ENCODE measurements around the gene SEC31B. TPM values are rescaled to one million over a fixed set of nuclear protein-coding genes. Genes with fewer than 3 reads are reported as not detected.

Gene SEC31B
- total RNA-seq, 1 donor from 2014 or later = 2.4 TPM

DNA sequence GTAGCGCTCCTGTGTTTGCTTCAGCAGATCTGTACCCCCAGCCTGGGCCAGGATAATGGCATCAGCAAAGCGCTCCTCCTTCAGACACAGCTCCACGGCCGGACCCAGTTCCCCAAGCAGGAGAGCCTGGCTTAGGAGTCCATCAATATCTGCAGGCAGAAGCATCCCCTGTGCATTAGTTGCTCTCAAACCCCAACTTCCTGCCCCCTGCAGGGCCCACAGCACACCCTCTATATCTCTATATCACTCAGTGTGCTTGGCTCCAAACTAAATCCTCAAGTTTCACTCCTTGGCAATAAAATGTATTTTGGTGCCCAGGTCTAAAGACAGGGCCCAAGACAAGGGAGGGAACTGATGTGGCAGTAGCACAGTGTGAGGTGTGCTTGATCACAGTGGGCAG is 21.6 kb downstream of the SEC31B start:
- DNase-seq (ENCODE audit: low read depth, low spot score) = no peak

- no peak for DNase-seq (ENCODE audit: low read depth, low spot score)
Observed at GRCh38 chr10:100496567-100496966, 23.1 kb downstream of the SEC31B start.

DNA sequence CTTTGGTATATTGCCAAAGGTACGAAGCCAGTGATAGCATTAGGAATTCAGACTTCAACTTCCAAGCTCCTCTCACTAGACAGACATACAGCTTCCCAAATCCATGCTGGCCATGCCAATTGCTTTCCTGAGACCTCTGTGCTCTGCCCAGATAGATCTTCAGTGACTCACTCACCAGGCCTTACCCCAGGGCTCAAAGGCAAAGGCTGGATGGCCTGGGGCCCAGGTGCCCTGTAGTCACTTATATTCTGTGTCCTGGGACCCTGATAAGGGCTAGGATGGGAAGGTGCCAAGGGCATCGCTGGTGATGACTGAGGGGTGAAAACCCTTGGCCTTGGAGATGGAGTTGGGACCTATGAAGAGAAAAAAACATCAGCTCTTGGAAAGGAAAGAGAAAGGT is 29.1 kb downstream of the SEC31B start:
- no peak for DNase-seq (ENCODE audit: low read depth, low spot score)

GRCh38 chr10:100489396-100489795 is 30.3 kb downstream of the SEC31B start:
- DNase-seq (ENCODE audit: low read depth, low spot score) = no peak

DNA sequence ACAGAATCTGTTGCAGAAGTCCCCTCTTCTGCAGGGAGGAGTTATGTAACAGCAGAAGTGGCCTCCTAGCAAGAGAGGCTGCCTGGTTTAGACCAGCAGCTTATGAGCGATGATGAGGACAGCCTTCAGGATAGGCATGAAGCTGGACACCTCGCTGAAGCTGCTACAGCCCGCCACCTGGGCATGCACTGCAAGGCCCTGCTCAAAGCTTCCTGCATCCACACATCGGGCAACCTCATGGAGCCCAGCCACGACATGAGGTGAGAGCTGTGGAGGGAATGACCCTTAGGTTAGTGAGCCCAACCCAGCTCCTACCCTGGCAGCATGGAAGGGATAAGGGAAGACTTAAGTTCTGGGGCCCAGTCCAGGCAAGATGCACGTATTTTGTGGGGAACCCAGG is 32.1 kb downstream of the SEC31B start:
- no peak for DNase-seq (ENCODE audit: low read depth, low spot score)

DNA sequence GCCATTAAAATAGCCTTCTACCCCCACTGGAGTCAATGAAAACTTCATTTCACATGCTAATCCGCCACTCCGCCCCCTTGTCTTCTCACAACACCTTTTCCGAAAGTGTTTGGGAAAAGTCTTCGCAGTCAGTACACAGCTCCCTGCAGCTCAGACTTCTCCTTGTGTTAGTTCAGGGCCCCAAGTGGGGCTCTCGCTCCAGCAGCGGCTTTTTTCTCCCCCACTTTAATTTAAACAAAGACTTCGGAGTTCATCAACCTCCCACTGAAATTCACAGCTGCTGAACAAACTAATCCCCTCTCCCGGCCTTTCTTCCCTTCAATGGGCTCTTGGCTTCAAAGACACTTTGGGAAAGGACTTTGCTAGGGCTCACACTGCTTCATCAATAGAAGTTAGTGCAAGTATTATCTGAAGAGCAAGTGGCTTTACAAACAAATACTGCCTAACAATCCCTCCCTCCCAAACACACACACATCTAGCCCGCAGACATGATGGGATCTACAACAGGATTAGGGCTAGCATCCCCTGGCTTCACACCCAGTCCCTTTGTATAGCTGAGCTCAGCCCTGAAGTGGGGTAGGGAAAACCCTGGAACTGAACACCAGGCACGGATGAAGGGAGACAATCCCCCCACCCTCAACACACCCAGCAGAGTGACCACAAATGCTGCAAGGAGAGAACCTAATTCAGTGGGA is 33.7 kb downstream of the SEC31B start:
- DNase-seq (ENCODE audit: low read depth, low spot score) = no peak

DNA sequence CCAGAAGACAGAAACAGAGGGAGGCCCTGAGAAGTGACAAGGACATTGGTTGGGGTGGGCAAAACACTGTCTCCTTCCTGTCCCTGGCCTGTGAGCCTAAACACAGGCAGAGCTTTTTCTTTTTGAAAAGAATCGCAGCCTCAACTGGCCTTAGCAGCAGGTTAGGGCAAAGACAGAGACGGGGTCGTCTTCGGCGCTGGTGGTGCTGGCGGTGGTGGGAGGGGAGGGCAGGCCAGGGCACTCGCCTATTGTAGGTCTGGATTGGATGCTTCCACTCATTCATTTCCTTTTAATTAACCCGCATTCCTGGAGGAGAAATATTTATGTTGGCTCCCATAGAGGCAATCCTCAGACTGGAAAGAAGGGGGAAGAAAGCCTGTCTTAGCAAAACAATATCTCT is 34.3 kb downstream of the SEC31B start:
- no peak for DNase-seq (ENCODE audit: low read depth, low spot score)

GRCh38 chr10:100483876-100484666 is 35.6 kb downstream of the SEC31B start:
- DNase-seq (ENCODE audit: low read depth, low spot score) = no peak

- DNase-seq (ENCODE audit: low read depth, low spot score) = no peak
Observed at GRCh38 chr10:100482834-100483185, 36.9 kb downstream of the SEC31B start.

GRCh38 chr10:100482181-100482833 is 37.4 kb downstream of the SEC31B start:
- DNase-seq (ENCODE audit: low read depth, low spot score) = peak; percentile 30

DNA sequence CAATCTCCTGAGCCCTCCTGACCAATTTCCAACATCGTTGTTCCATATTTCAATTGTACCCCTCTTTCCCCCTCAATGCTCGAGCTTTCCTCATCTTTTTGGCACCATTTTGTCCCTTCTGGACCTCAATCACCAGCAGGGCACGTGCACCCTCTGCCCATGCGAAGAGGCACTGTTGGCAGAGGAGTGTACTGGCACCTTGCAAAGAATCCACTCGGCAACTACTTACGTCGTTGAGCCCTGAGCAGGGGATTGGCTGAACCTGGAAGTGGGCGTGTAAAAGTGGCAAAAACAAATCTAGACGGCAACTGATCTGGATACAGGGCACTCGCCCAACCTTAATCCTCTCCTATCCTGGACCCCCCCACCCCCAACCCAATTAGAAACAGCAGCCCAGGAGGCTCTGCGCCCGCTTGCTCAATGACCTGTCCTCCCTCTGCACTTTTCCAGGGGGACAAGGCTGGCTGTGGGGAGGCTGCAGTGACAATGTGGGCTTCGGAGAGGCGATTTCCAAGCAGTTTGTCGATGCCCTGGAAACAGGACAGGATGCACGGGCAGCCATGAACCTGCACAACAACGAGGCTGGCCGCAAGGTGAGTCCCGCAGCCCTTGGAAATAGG is 38.1 kb downstream of the SEC31B start:
- peak; percentile 53 for DNase-seq (ENCODE audit: low read depth, low spot score)

DNA sequence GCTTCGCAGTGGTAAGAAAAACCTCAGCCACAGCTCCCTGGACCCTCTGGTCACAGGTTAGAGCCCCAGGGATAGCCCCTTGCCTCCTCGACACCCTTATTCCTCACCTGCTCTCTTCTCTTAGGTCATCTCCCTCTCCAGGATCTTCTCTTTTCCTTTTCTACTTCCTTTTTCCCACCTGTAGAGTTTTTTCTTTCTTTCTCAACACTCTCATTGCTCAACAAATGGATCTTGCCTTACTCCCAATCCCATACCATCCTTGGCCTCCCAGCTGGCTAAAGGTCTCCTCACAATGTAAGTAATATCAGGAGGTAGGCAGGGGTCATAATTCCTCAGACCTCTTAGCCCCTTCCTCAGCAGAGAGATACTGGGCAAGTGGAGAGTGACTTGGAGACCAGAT is 39.7 kb downstream of the SEC31B start:
- DNase-seq (ENCODE audit: low read depth, low spot score) = no peak

DNA sequence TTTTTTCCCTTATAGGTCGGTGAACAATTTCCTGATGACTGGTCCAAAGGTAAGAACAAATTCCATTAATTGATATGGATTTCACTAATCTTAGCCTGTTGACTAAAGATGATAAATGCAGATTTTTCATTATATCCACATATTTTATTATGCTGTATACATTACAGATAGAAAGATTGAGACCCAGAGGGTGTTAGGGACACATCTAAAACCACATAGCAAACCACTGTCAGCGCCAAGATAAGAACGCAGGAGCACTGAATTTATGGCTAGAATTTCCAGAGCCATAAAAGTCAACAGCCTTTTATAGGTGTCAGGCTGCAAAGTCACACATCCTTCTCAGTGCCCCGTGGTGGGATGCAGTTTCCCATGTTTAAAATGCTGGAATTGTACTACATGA is 40.6 kb downstream of the SEC31B start:
- no peak for DNase-seq (ENCODE audit: low read depth, low spot score)

GRCh38 chr10:100477970-100478369 is 41.7 kb downstream of the SEC31B start:
- DNase-seq (ENCODE audit: low read depth, low spot score) = no peak

DNA sequence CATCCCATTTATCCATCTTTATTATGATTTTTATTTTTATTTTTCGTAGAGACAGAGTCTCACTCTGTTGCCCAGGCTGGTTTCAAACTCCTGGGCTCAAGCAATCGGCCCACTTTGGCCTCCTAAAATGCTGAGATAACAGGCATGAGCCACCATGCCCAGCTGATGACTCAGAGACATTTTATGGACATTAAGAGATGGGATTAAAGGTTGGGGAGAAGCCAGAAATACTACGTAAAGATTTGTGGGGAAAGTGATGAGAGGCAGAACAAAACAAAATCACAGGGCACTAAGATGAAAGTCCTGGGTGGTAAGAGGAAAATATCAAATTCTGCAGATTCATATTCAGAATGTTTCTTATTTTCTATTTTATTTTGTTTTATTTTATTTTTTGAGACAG is 49.3 kb downstream of the SEC31B start:
- no peak for DNase-seq (ENCODE audit: low read depth, low spot score)

- DNase-seq (ENCODE audit: low read depth, low spot score) = no peak
Observed at GRCh38 chr10:100469756-100470155, 49.9 kb downstream of the SEC31B start.

DNA sequence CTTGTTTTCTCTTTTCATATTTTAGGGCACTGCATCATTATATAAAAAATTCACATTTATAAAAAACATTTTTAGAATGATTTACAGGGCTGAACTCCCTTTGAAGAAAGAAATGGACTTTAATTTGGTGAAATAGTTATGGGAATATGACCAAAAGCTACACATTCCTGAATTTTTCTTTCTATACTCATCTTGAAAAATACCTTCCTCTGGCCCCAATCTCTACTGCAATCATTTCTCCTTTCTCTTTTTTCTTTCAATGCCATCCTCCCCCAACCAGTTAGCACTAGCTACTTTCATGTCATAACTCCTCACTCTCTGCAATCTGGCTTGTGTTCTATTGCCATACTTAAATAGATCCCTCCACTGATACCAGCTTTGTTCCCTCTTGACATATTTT is 50.7 kb downstream of the SEC31B start:
- DNase-seq (ENCODE audit: low read depth, low spot score) = no peak

- DNase-seq (ENCODE audit: low read depth, low spot score) = no peak
Observed at GRCh38 chr10:100468322-100468721, 51.3 kb downstream of the SEC31B start.

DNA sequence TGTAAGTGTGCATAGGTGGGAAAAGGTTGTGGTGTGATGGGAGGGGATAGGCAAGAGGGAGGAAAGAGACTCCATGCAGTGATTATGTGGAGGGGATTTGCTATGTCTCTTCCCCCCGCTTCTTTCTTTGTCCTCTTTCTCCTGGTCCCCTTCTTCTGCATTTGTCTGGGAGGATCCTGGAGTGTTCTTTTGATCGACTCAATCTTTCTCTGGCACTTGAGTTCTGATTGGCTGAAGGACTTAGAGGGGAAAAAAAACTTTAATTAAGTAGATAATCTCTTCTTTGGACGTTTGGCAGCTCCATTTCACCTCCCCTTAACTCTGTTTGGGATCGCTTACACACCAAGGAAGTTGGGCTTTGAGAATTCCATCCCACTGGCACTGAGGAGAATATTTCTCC is 57.0 kb downstream of the SEC31B start, which contains the start of gene WNT8B:
Gene WNT8B, plus strand, starts transcription at position 301 of the 400 bp plus-strand sequence. CDS start 160 bp downstream, outside the sequence.
- no peak for DNase-seq (ENCODE audit: low read depth, low spot score)

GRCh38 chr10:100448951-100449350 is 70.7 kb downstream of the SEC31B start:
- DNase-seq (ENCODE audit: low read depth, low spot score) = no peak

DNA sequence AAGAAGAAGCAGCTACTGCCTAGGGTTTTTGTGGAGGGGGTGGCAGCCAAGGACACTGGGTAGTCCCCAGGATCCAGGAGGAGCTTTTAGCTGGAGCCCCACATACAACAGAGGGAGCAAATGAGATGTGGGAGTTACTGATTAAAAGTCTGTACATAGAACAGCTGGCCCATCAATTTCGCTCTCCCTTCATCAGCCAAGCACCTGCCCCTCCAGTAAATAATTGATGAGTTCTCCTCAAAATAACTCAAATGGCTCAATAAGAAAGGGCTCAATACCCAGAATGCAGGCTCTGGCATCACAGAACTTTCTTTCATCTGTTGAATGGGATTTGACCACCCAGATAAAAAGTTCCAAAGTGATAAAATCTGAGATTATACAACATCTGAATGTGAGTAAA is 72.0 kb downstream of the SEC31B start:
- DNase-seq (ENCODE audit: low read depth, low spot score) = no peak
